WTC11 (cell line): ENCODE results near the gene ASIC2. TPM values are rescaled to one million over a fixed set of nuclear protein-coding genes. Genes with fewer than 3 reads are reported as not detected.

Experiments
- ATAC-seq: fragments of 200-7000 bp; cut with Tn5 transposase; 2 replicates; pipeline ENCODE4 v1.10.0; 2021; ENCODE audit warnings: mild to moderate bottlenecking, moderate library complexity
- CTCF ChIA-PET: fragments of 300-600 bp; sonication (Branson Sonifier 250); formaldehyde crosslinking; loops from one replicate; lab custom pipeline; 2021; ENCODE audit warnings: antibody characterized with exemption; lab: Charles Lee
- POLR2A ChIA-PET: fragments of 350-600 bp; sonication (Branson Sonifier 250); formaldehyde crosslinking; loops from one replicate; lab custom pipeline; 2021; ENCODE audit warnings: antibody characterized with exemption; lab: Charles Lee
- DNase-seq: peaks from one replicate; pipeline ENCODE4 v3.0.0; 2021; ENCODE audit warnings: low spot score
- H3K27ac Mint-ChIP-seq: 2 replicates; pipeline ENCODE4 v1.8.0; 2021; ENCODE audit warnings: mixed read lengths
- H3K27me3 Mint-ChIP-seq: 2 replicates; pipeline ENCODE4 v1.8.0; 2021; ENCODE audit warnings: low read depth, mild to moderate bottlenecking, moderate library complexity, mixed read lengths
- H3K36me3 Mint-ChIP-seq: 2 replicates; pipeline ENCODE4 v1.8.0; 2021; ENCODE audit warnings: mixed read lengths
- H3K4me1 Mint-ChIP-seq: 2 replicates; pipeline ENCODE4 v1.8.0; 2022; ENCODE audit warnings: mixed read lengths
- H3K4me3 Mint-ChIP-seq: 2 replicates; pipeline ENCODE4 v1.8.0; 2021; ENCODE audit warnings: mild to moderate bottlenecking, moderate library complexity, mixed read lengths
- H3K9me3 Mint-ChIP-seq: 2 replicates; pipeline ENCODE4 v1.8.0; 2021; ENCODE audit warnings: mixed read lengths
- ATF6 ChIP-seq: sonication (generic); formaldehyde crosslinking; IDR thresholded peaks from 2 replicates; pipeline ENCODE4 v1.8.1; 2023; ENCODE audit warnings: mild to moderate bottlenecking, missing genetic modification reagents
- CBFB ChIP-seq: sonication (generic); formaldehyde crosslinking; IDR thresholded peaks from 2 replicates; pipeline ENCODE4 v1.8.1; 2022; ENCODE audit warnings: mild to moderate bottlenecking, low read depth, missing genetic modification reagents
- EMX1 ChIP-seq: fragments of 250-450 bp; sonication (Bioruptor Pico); IDR thresholded peaks from 2 replicates; pipeline ENCODE4 v1.8.0; 2021; ENCODE audit warnings: mild to moderate bottlenecking
- ESRRA ChIP-seq: sonication (generic); formaldehyde crosslinking; IDR thresholded peaks from 2 replicates; pipeline ENCODE4 v1.8.1; 2022; ENCODE audit warnings: mild to moderate bottlenecking, missing genetic modification reagents, borderline replicate concordance
- NR3C1 ChIP-seq: sonication (generic); formaldehyde crosslinking; conservative IDR thresholded peaks from 2 replicates; pipeline ENCODE4 v1.8.1; 2023; ENCODE audit warnings: low read depth, mild to moderate bottlenecking, missing genetic modification reagents
- TP53 ChIP-seq: sonication (generic); formaldehyde crosslinking; IDR thresholded peaks from 2 replicates; pipeline ENCODE4 v1.8.1; 2023; ENCODE audit warnings: mild to moderate bottlenecking, missing genetic modification reagents
- ZNF121 ChIP-seq: sonication (generic); formaldehyde crosslinking; IDR thresholded peaks from 2 replicates; pipeline ENCODE4 v1.8.0; 2023; ENCODE audit warnings: missing genetic modification reagents
- ZNF138 ChIP-seq: sonication (generic); formaldehyde crosslinking; conservative IDR thresholded peaks from 2 replicates; pipeline ENCODE4 v1.8.1; 2022; ENCODE audit warnings: mild to moderate bottlenecking, moderate library complexity, missing genetic modification reagents
- ZNF671 ChIP-seq: fragments of 250-450 bp; sonication (Bioruptor Pico); IDR thresholded peaks from 2 replicates; pipeline ENCODE4 v1.8.0; 2021; ENCODE audit warnings: mild to moderate bottlenecking
- total RNA-seq: library from RNA; stranded (reverse); gene quantifications from 3 replicates; pipeline ENCODE4 v1.2.3, GENCODE V29; 2021
- TF ChIP-seq, protein P1 (sequence below): sonication (generic); formaldehyde crosslinking; IDR thresholded peaks from 2 replicates; pipeline ENCODE4 v1.8.1; 2022; ENCODE audit warnings: missing genetic modification reagents, borderline replicate concordance
- TF ChIP-seq, protein P2 (sequence below): sonication (generic); formaldehyde crosslinking; IDR thresholded peaks from 2 replicates; pipeline ENCODE4 v1.8.0; 2023; ENCODE audit warnings: mild to moderate bottlenecking, missing genetic modification reagents
- TF ChIP-seq, protein P3 (sequence below): fragments of 250-450 bp; sonication (Bioruptor Pico); IDR thresholded peaks from 2 replicates; pipeline ENCODE4 v1.9.0; 2021; ENCODE audit warnings: moderate library complexity, mild to moderate bottlenecking, inconsistent platforms, borderline replicate concordance
- TF ChIP-seq, protein P4 (sequence below): sonication (generic); formaldehyde crosslinking; IDR thresholded peaks from 2 replicates; pipeline ENCODE4 v1.8.1; 2023; ENCODE audit warnings: mild to moderate bottlenecking, missing genetic modification reagents, moderate library complexity
- TF ChIP-seq, protein P5 (sequence below): sonication (generic); formaldehyde crosslinking; IDR thresholded peaks from 2 replicates; pipeline ENCODE4 v1.8.0; 2022; ENCODE audit warnings: missing genetic modification reagents
- TF ChIP-seq, protein P6 (sequence below): fragments of 250-450 bp; sonication (Bioruptor Pico); IDR thresholded peaks from 2 replicates; pipeline ENCODE4 v1.9.0; 2021; ENCODE audit warnings: mild to moderate bottlenecking, borderline replicate concordance
- TF ChIP-seq, protein P7 (sequence below): sonication (generic); formaldehyde crosslinking; IDR thresholded peaks from 2 replicates; pipeline ENCODE4 v1.8.0; 2022; ENCODE audit warnings: mild to moderate bottlenecking, missing genetic modification reagents

Gene ASIC2
- total RNA-seq, 1 experiment from 2014 or later = 2.7 TPM

DNA sequence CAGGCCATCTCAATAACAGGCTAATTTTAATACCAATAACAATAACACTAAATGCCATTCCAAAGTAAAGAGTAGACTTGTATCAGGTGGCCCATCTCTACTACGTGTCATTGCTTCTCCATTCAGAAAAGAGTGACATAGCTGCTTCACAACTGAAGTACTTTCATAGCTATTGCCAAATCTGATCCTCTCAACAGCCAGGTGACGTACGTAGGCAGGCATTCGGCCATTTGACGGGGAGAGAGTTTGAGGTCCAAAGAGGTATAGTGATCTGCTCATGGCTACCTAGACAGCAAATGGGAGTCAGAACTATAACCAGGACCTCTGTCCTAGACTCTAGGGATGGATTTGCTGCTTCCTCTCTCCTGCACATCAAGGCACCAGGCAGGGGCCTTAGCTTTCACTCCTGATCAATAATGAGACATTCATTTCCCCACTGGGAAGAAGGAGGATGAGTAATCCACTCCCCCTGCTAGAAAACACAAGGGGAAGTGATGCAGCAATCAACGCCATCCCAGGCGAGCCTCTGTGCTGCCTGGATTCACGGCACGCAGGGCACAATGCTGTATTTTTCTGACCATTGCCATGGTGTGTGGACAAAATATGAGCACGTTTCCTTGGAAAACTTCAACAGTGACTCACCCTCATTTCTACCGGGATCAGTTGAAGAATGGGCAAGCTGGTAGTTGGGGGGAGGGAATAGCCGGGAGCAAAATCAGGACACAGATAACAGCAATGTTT, 220.5 kb downstream of the ASIC2 start:
- CTCF ChIA-PET = no interaction called here
- no peak for ATAC-seq
- Mint-ChIP-seq H3K4me1 (peaks cover 2% of the 10 kb centered on the region; the same call in 1 of the 2 replicates), H3K27me3 (peaks cover 21% of the 10 kb centered on the region), H3K36me3 (no peaks in the 10 kb centered on the region), H3K27ac (no peak overlapping the region; the same call in 1 of the 2 replicates), H3K9me3 (peaks cover 10% of the 10 kb centered on the region), H3K4me3 (no peak overlapping the region)
- DNase-seq = no peak
- TF ChIP-seq EMX1 (CRISPR knock-in tag) (no peak), TP53 (CRISPR knock-in tag) (no peak), ZNF138 (CRISPR knock-in tag) (no peak), NR3C1 (no peak), ZNF121 (CRISPR knock-in tag) (no peak)
- TF ChIP-seq, protein P1, sequence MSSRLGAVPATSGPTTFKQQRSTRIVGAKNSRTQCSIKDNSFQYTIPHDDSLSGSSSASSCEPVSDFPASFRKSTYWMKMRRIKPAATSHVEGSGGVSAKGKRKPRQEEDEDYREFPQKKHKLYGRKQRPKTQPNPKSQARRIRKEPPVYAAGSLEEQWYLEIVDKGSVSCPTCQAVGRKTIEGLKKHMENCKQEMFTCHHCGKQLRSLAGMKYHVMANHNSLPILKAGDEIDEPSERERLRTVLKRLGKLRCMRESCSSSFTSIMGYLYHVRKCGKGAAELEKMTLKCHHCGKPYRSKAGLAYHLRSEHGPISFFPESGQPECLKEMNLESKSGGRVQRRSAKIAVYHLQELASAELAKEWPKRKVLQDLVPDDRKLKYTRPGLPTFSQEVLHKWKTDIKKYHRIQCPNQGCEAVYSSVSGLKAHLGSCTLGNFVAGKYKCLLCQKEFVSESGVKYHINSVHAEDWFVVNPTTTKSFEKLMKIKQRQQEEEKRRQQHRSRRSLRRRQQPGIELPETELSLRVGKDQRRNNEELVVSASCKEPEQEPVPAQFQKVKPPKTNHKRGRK (CRISPR knock-in tag) = no peak
- TF ChIP-seq, protein P2, sequence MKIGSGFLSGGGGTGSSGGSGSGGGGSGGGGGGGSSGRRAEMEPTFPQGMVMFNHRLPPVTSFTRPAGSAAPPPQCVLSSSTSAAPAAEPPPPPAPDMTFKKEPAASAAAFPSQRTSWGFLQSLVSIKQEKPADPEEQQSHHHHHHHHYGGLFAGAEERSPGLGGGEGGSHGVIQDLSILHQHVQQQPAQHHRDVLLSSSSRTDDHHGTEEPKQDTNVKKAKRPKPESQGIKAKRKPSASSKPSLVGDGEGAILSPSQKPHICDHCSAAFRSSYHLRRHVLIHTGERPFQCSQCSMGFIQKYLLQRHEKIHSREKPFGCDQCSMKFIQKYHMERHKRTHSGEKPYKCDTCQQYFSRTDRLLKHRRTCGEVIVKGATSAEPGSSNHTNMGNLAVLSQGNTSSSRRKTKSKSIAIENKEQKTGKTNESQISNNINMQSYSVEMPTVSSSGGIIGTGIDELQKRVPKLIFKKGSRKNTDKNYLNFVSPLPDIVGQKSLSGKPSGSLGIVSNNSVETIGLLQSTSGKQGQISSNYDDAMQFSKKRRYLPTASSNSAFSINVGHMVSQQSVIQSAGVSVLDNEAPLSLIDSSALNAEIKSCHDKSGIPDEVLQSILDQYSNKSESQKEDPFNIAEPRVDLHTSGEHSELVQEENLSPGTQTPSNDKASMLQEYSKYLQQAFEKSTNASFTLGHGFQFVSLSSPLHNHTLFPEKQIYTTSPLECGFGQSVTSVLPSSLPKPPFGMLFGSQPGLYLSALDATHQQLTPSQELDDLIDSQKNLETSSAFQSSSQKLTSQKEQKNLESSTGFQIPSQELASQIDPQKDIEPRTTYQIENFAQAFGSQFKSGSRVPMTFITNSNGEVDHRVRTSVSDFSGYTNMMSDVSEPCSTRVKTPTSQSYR (CRISPR knock-in tag) = no peak
- TF ChIP-seq, protein P3, sequence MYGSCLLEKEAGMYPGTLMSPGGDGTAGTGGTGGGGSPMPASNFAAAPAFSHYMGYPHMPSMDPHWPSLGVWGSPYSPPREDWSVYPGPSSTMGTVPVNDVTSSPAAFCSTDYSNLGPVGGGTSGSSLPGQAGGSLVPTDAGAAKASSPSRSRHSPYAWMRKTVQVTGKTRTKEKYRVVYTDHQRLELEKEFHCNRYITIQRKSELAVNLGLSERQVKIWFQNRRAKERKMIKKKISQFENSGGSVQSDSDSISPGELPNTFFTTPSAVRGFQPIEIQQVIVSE = no peak
- POLR2A ChIA-PET = no interaction called here

GRCh38 chr17:33071656-33072055, 221.4 kb downstream of the ASIC2 start:
- ATAC-seq = no peak
- ChIA-PET POLR2A (no interaction called here), CTCF (no interaction called here)
- no peak for DNase-seq
- no peak overlapping the region for H3K27ac Mint-ChIP-seq
- H3K4me1 Mint-ChIP-seq = peaks cover 2% of the 10 kb centered on the region; the same call in 1 of the 2 replicates
- H3K4me3 Mint-ChIP-seq = no peak overlapping the region
- H3K36me3 Mint-ChIP-seq = no peaks in the 10 kb centered on the region
- peaks cover 23% of the 10 kb centered on the region for H3K27me3 Mint-ChIP-seq
- peaks cover 10% of the 10 kb centered on the region for H3K9me3 Mint-ChIP-seq
- TF ChIP-seq, protein P4, sequence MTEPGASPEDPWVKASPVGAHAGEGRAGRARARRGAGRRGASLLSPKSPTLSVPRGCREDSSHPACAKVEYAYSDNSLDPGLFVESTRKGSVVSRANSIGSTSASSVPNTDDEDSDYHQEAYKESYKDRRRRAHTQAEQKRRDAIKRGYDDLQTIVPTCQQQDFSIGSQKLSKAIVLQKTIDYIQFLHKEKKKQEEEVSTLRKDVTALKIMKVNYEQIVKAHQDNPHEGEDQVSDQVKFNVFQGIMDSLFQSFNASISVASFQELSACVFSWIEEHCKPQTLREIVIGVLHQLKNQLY (CRISPR knock-in tag) = no peak
- TF ChIP-seq, protein P5, sequence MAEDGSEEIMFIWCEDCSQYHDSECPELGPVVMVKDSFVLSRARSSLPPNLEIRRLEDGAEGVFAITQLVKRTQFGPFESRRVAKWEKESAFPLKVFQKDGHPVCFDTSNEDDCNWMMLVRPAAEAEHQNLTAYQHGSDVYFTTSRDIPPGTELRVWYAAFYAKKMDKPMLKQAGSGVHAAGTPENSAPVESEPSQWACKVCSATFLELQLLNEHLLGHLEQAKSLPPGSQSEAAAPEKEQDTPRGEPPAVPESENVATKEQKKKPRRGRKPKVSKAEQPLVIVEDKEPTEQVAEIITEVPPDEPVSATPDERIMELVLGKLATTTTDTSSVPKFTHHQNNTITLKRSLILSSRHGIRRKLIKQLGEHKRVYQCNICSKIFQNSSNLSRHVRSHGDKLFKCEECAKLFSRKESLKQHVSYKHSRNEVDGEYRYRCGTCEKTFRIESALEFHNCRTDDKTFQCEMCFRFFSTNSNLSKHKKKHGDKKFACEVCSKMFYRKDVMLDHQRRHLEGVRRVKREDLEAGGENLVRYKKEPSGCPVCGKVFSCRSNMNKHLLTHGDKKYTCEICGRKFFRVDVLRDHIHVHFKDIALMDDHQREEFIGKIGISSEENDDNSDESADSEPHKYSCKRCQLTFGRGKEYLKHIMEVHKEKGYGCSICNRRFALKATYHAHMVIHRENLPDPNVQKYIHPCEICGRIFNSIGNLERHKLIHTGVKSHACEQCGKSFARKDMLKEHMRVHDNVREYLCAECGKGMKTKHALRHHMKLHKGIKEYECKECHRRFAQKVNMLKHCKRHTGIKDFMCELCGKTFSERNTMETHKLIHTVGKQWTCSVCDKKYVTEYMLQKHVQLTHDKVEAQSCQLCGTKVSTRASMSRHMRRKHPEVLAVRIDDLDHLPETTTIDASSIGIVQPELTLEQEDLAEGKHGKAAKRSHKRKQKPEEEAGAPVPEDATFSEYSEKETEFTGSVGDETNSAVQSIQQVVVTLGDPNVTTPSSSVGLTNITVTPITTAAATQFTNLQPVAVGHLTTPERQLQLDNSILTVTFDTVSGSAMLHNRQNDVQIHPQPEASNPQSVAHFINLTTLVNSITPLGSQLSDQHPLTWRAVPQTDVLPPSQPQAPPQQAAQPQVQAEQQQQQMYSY = no peak
- TF ChIP-seq ATF6 (CRISPR knock-in tag) (no peak), CBFB (CRISPR knock-in tag) (no peak), ESRRA (CRISPR knock-in tag) (no peak), ZNF671 (CRISPR knock-in tag) (no peak)
- TF ChIP-seq, protein P6, sequence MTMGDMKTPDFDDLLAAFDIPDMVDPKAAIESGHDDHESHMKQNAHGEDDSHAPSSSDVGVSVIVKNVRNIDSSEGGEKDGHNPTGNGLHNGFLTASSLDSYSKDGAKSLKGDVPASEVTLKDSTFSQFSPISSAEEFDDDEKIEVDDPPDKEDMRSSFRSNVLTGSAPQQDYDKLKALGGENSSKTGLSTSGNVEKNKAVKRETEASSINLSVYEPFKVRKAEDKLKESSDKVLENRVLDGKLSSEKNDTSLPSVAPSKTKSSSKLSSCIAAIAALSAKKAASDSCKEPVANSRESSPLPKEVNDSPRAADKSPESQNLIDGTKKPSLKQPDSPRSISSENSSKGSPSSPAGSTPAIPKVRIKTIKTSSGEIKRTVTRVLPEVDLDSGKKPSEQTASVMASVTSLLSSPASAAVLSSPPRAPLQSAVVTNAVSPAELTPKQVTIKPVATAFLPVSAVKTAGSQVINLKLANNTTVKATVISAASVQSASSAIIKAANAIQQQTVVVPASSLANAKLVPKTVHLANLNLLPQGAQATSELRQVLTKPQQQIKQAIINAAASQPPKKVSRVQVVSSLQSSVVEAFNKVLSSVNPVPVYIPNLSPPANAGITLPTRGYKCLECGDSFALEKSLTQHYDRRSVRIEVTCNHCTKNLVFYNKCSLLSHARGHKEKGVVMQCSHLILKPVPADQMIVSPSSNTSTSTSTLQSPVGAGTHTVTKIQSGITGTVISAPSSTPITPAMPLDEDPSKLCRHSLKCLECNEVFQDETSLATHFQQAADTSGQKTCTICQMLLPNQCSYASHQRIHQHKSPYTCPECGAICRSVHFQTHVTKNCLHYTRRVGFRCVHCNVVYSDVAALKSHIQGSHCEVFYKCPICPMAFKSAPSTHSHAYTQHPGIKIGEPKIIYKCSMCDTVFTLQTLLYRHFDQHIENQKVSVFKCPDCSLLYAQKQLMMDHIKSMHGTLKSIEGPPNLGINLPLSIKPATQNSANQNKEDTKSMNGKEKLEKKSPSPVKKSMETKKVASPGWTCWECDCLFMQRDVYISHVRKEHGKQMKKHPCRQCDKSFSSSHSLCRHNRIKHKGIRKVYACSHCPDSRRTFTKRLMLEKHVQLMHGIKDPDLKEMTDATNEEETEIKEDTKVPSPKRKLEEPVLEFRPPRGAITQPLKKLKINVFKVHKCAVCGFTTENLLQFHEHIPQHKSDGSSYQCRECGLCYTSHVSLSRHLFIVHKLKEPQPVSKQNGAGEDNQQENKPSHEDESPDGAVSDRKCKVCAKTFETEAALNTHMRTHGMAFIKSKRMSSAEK (CRISPR knock-in tag) = no peak
- TF ChIP-seq, protein P7, sequence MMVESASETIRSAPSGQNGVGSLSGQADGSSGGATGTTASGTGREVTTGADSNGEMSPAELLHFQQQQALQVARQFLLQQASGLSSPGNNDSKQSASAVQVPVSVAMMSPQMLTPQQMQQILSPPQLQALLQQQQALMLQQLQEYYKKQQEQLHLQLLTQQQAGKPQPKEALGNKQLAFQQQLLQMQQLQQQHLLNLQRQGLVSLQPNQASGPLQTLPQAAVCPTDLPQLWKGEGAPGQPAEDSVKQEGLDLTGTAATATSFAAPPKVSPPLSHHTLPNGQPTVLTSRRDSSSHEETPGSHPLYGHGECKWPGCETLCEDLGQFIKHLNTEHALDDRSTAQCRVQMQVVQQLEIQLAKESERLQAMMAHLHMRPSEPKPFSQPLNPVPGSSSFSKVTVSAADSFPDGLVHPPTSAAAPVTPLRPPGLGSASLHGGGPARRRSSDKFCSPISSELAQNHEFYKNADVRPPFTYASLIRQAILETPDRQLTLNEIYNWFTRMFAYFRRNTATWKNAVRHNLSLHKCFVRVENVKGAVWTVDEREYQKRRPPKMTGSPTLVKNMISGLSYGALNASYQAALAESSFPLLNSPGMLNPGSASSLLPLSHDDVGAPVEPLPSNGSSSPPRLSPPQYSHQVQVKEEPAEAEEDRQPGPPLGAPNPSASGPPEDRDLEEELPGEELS (CRISPR knock-in tag) = no peak
